GM19238 (cell line): ENCODE results near the gene GP1BB.
A peak's percentile ranks its signal among the peaks of the same experiment; 100 is the strongest.

Experiments used
- DNase-seq: peaks from one replicate; pipeline ENCODE4 v3.0.0; 2011; ENCODE audit warnings: low spot score; ENCODE audit not compliant: insufficient read length

The GP1BB gene

GRCh38 chr22:19755145-19755710 is 31.9 kb downstream of the GP1BB start:
- DNase-seq, result no peak

- DNase-seq, result no peak
These were observed 32.5 kb downstream of the GP1BB start for GRCh38 chr22:19755722-19756287.

DNA sequence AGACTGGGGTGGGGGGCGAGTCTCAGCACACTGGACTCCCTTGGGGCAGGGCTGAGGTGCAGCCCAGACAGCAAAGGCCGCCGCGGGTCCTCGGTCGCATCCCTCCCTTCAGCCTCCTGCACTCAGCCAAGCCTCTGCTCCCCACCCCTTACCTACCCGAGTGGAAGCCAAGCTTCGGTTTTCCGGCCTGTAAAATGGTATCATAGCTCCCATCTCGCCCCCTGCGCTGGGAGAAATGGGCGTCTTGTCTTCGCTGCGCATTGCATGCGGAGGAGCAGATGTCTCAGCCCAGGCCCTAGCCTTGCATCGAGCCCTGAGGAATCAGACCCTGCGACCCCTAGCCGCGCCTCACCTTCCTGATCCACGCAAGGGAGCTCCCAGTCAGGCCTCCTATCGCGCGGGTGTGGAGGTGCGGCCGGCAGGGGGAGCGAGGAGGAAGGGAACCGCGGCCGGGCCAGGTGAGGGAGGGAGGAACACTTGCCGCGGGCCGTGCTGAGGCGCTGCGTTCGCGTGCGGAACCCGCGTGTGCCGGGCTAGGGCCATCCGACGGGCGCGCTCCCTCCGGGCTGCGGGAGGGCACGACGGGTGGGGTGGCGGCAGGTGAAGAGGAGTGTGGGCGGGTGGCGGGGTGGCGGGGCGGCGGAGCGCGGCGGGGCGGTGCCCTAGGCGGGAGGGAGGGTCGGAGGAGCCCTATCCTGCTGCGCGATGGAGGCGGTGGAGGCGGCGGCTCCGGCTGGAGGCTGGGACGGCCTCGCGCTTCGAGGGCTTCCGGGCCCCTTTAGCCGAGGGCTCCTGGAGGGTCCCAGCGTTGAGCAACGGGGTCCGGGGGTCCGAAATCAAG is 33.2 kb downstream of the GP1BB start:
- peak; percentile 79 for DNase-seq

- no peak for DNase-seq
These were observed 34.0 kb downstream of the GP1BB start for GRCh38 chr22:19757140-19757984.

DNA sequence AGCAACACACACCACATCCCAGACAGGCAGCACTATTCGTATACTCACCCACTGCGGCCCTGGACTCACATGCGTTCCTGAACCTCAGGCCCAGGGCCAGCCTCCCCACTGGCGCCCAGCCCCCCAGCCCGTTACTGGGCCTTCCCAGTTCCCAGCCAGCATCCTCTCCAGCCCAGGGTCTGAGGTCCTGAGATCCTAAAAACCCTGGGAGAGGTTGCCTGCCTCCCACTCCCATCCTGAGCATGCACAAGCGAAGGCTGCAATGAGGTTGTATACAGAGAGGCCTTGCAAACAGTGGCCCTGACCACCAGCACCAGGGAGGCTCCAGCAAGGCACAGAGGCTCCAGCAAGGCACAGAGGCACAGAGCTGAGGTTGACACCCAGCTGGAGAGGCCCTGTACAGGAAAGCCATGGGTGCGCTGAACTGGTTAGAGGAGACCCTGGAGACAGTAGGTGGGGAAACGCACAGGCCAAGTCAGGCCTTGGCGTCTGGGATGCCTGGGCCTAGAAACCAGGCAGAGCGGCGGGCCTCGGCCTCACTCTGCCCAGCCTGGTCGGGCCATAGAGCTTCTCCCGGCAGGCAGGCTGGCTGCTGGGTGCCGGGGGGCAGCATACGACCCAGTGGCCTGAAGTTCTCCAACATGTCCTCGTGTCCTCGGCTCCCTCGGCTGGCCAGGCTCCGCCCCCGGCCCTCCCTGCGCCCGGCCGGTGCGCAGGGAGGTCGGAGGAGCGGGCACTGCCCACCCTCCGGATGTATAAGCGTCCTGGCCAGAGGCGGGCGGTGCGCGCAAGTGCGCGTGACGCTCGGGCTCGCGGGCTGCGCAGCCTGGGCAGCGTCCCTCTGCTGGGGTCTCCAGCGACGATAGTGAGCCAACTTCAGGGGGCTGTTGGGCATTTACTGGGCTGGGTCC is 34.9 kb downstream of the GP1BB start:
- no peak for DNase-seq

DNA sequence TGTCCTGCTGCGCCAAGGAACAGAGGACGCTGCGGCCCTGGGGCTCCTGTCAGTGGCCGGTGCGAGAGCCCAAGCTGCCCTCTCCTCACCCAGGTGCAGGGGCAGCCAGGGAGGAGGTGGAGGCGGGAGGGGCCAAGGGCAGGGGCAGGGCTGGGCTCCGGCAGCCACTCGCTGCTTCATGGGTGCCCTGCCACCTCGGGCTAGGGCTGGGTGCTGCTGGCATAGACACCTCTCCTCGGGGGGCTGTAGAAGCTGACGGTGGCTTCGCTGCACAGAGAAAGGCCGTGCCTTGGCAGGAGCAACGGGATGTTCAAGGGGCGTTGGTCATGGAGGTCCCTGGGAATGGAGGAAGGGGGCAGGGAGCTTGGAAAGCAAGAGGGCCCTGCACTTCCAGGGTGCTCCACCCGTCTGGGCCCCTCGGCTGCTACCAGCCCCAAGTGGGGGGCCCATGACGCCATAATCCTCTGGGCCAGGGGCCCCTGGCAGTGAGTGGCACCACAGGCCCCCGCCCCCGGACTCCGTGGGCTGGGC is 35.6 kb downstream of the GP1BB start:
- no peak for DNase-seq

DNA sequence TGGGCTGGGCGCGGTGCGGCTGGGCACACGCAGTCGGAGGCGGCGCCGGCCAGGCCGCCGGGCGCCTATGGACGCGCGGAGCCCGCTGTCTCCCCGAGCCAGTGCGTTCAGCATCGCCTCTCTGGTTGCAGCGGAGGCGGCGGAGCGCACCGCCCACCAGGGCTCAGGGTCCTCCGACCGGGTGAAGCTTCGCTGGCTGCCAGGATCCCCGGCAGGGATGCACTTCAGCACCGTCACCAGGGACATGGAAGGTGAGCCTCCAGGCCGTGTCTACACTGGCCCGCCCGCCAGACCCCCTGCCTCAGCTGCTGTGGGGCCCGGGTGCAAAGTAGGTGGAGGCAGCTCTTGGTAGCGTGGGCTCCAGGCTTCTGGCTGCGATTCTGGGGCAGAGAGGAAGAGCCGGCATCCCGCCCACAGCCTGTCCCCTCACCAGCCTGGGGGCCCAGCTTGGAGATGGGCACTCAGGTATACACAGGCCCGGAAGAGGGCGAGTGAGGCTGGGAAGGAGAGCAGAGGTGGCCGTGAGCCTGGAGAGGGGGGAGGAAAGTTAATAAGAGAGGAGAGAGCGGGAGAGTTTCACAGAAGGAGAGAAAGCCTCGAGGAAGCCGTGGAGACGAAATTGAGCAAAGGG is 36.2 kb downstream of the GP1BB start:
- no peak for DNase-seq

GRCh38 chr22:19760058-19760950 is 37.0 kb downstream of the GP1BB start, which contains the start of gene TBX1:
TSS of gene TBX1 (plus strand) at chr22:19760778. CDS start at chr22:19760844, 66 bp downstream.
- no peak for DNase-seq

DNA sequence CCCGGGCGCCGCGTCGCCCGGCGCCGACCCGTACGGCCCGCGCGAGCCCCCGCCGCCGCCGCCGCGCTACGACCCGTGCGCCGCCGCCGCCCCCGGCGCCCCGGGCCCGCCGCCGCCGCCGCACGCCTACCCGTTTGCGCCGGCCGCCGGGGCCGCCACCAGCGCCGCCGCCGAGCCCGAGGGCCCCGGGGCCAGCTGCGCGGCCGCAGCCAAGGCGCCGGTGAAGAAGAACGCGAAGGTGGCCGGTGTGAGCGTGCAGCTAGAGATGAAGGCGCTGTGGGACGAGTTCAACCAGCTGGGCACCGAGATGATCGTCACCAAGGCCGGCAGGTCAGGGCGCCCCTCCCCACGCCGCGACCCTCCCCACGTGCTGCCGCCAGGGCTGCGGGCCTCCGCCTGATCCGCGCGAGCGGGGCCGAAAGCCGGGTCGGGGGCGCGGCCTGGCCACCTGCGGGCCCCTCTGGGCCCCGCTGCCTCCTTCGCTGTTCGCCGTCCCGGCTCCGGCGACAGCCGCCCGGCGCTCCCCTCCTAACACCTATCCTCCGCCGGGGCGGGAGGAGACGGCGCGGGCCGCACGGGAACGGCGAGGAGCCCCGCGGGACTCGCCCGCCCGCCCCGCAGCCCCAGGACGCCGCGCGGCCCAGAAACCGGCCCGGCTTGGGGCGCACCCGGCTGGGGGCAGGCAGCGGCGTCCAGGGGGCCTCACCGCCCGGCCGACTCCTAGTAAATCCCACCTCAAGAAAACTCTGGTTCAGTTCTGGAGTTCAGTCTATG is 37.8 kb downstream of the GP1BB start:
- DNase-seq, result no peak

GRCh38 chr22:19761725-19762567 is 38.6 kb downstream of the GP1BB start:
- DNase-seq, result no peak

- no peak for DNase-seq
These were observed 39.5 kb downstream of the GP1BB start for GRCh38 chr22:19762568-19763457.

DNA sequence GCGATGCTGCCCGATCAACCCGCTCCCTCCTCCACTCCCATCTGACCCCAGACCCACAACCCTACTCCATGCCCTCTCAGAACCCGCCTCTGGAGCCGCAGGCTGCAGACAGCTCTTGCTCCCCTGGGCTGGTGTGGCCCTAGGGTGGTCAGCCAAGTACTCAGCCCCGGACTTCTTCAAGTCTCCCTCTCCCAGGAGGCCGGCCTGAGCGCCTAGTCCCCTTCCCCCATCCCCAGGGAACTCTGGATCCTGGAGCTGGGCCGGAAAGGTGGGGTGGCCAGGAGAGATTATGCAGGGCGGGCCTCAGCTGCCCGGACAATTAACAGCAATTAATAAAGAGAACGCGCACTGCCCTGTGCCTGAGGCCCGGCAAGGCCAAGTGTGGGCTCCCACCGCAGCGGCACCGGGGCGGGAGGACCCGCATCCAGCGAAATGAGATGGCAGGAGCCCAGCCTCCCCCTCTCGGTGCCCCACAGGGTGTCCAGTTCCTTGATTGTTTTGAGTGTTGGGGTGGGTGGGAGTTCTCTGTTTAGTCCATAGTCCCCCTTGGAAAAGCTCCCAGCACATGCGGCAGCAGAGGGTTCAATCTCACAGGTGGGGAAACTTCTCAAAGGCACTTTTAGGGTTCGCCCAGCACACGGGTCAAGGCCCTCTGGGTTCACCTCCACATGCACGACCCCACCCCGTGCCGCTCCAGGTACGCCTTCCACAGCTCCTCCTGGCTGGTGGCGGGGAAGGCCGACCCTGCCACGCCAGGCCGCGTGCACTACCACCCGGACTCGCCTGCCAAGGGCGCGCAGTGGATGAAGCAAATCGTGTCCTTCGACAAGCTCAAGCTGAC is 40.3 kb downstream of the GP1BB start:
- DNase-seq, result no peak

DNA sequence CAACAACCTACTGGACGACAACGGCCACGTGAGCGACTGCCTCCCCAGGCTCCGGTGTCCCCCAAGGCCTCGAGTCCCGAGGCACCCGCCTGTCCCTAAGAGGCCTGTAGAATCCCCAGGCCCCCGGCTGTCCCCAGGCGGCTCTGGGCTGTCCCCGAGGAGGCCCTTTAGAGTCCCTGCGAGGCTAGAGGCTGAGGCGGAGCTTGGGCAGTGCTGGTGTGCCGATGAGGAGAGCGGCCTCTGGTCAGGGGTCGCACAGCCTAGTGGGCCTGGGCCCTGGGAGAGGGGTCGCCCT is 40.9 kb downstream of the GP1BB start:
- no peak for DNase-seq

- DNase-seq, result no peak
These were observed 41.5 kb downstream of the GP1BB start for GRCh38 chr22:19764636-19765476.
